HepG2 (cell line): Measurements from ENCODE around the gene NFS1. TPM values are rescaled to one million over a fixed set of nuclear protein-coding genes. Genes with fewer than 3 reads are reported as not detected.
A peak's percentile ranks its signal among the peaks of the same experiment; 100 is the strongest.

Experiments
- CC2D1A ChIP-seq: sonication (generic); formaldehyde crosslinking; IDR thresholded peaks from 2 replicates; pipeline ENCODE4 v1.8.1; 2023; ENCODE audit warnings: mild to moderate bottlenecking, missing genetic modification reagents
- NFATC3 ChIP-seq: sonication (generic); formaldehyde crosslinking; IDR thresholded peaks from 2 replicates; pipeline ENCODE4 v1.5.1; 2020; ENCODE audit warnings: mild to moderate bottlenecking, missing genetic modification reagents
- RAD21 ChIP-seq: fragments of 450-650 bp; formaldehyde crosslinking; IDR thresholded peaks from 2 replicates; pipeline ENCODE4 v1.5.0; 2020; ENCODE audit warnings: mild to moderate bottlenecking
- RBM22 ChIP-seq: fragments of 200-400 bp; formaldehyde crosslinking; optimal IDR thresholded peaks from 2 replicates; pipeline ENCODE3; 2017; ENCODE audit warnings: mild to moderate bottlenecking, low read length, moderate library complexity
- SALL2 ChIP-seq: sonication (generic); formaldehyde crosslinking; IDR thresholded peaks from 2 replicates; pipeline ENCODE4 v1.8.1; 2023; ENCODE audit warnings: mild to moderate bottlenecking, missing genetic modification reagents, inconsistent platforms
- SP140L ChIP-seq: sonication (generic); formaldehyde crosslinking; IDR thresholded peaks from 2 replicates; pipeline ENCODE4 v1.4.0; 2020; ENCODE audit warnings: missing genetic modification reagents, borderline replicate concordance
- ZBTB3 ChIP-seq: sonication (generic); formaldehyde crosslinking; IDR thresholded peaks from 2 replicates; pipeline ENCODE4 v1.4.0; 2020; ENCODE audit warnings: low read depth, mild to moderate bottlenecking, moderate library complexity, missing genetic modification reagents, borderline replicate concordance
- ZBTB33 ChIP-seq: sonication (generic); formaldehyde crosslinking; IDR thresholded peaks from 2 replicates; pipeline ENCODE4 v1.4.0; 2020; ENCODE audit warnings: missing genetic modification reagents
- ZFAT ChIP-seq: sonication (generic); formaldehyde crosslinking; conservative IDR thresholded peaks from 2 replicates; pipeline ENCODE4 v1.8.1; 2023; ENCODE audit warnings: missing genetic modification reagents, inconsistent platforms
- ZFP1 ChIP-seq: IDR thresholded peaks from 2 replicates; pipeline ENCODE4 v1.6.1; 2016
- ZMYM3 ChIP-seq: sonication (generic); formaldehyde crosslinking; IDR thresholded peaks from 2 replicates; pipeline ENCODE4 v1.5.1; 2020; ENCODE audit warnings: mild to moderate bottlenecking, missing genetic modification reagents
- ZMYM4 ChIP-seq: sonication (generic); formaldehyde crosslinking; IDR thresholded peaks from 2 replicates; pipeline ENCODE4 v1.8.1; 2023; ENCODE audit warnings: mild to moderate bottlenecking, missing genetic modification reagents
- ZNF276 ChIP-seq: sonication (generic); formaldehyde crosslinking; IDR thresholded peaks from 2 replicates; pipeline ENCODE4 v1.4.0; 2020; ENCODE audit warnings: mild to moderate bottlenecking, low read depth, missing genetic modification reagents
- ZNF282 ChIP-seq: fragments of 450-650 bp; IDR thresholded peaks from 2 replicates; pipeline ENCODE4 v1.6.1; 2018; ENCODE audit not compliant: partially characterized antibody
- ZNF570 ChIP-seq: sonication (generic); formaldehyde crosslinking; IDR thresholded peaks from 2 replicates; pipeline ENCODE4 v1.4.0; 2020; ENCODE audit warnings: mild to moderate bottlenecking, missing genetic modification reagents, borderline replicate concordance
- ZNF772 ChIP-seq: sonication (generic); formaldehyde crosslinking; IDR thresholded peaks from 2 replicates; pipeline ENCODE4 v1.5.0; 2020; ENCODE audit warnings: mild to moderate bottlenecking, missing genetic modification reagents
- polyA plus RNA-seq, 8 experiments: library from polyadenylated mRNA; depleted of rRNA in 3 of 8; stranded (reverse) in 7 of 8; unstranded in 1 of 8; fragments of >200 nt; fragmentation: Illumina TruSeq in 4 of 8; extraction: Trizol in 4 of 8; gene quantifications; 2 replicates each; pipeline versions ENCODE4 v1.2.1 to v1.2.3, GENCODE V29; 2011 to 2016; ENCODE audit warnings: low read depth in 4 of 8, missing spikeins in 1 of 8, mixed read lengths in 1 of 8; ENCODE audit not compliant: insufficient read depth in 1 of 8
- total RNA-seq, 5 experiments: library from RNA; depleted of rRNA; stranded (reverse); fragments of >200 nt; fragmentation: Illumina TruSeq; extraction: Trizol; gene quantifications; 2 replicates each; pipeline ENCODE4 v1.2.3, GENCODE V29; 2016; ENCODE audit warnings: low read depth in 1 of 5

NFS1 gene
- total and polyA plus RNA-seq, 2 of the 13 experiments (the other 11 are each of a cell fraction or from before 2014, with no cell fraction given) = 65.9 to 88.1 TPM

GRCh38 chr20:35702051-35702823, 3.1 kb upstream of the NFS1 start (continued):
- TF ChIP-seq SP140L (CRISPR knock-in tag) (no peak), ZNF772 (no peak), ZBTB3 (CRISPR knock-in tag) (no peak), ZFAT (CRISPR knock-in tag) (no peak), NFATC3 (CRISPR knock-in tag) (no peak), ZNF276 (no peak), ZMYM4 (CRISPR knock-in tag) (no peak), ZMYM3 (no peak), ZFP1 (CRISPR knock-in tag) (0 out of 2 replicates have a peak, but pooled peaks have one; percentile 2), ZBTB33 (CRISPR knock-in tag) (0 out of 2 replicates have a peak, but pooled peaks have one; percentile 14), CC2D1A (CRISPR knock-in tag) (no peak), ZNF282 (no peak), RAD21 (CRISPR knock-in tag) (peak; percentile 55; the same call in 1 of the 2 replicates), RBM22 (peak; percentile 98), SALL2 (CRISPR knock-in tag) (peak; percentile 14; the same call in 1 of the 2 replicates), ZNF570 (CRISPR knock-in tag) (peak; percentile 27; the same call in 1 of the 2 replicates)
